GM10847 (cell line): ENCODE data around the gene TRIP12.
A peak's percentile ranks its signal among the peaks of the same experiment; 100 is the strongest.

ENCODE experiments used
- POLR2A ChIP-seq: IDR thresholded peaks from 2 replicates; pipeline ENCODE4 v1.6.1; 2011; ENCODE audit not compliant: insufficient read length; ENCODE audit errors: extremely low read depth

The TRIP12 gene

DNA sequence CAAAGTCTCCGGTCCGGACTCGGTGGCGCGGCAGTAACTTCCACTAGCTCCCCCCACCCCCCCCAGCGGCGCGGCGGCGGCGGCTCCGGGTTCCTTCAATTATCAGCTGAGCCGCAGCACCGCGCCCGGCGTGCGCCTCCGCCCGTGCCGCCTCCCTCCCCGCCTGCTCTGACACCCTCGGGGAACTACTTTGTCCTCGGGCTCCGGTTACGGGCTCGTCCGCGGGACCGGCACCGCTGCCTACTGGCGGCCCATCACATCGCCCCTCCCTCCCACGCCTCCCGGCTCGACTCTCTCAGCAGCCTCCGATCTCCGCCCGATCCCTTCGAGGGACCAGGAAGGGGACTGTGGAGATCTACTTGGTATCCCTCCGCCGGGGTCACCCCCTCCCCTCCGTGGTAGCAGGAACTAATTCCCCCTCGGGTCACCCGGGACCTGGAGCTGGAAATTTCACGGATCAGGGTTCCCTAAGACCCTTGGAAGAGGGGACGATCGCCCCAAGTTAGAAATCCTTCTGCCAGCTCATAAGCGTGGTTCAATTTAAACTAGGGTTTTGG lies at the start of gene TRIP12:
Gene TRIP12, minus strand, starts transcription at position 118 of the 557 bp plus-strand sequence. CDS start 41,930 bp downstream, outside the sequence.
- TF ChIP-seq POLR2A: peak; percentile 48

DNA sequence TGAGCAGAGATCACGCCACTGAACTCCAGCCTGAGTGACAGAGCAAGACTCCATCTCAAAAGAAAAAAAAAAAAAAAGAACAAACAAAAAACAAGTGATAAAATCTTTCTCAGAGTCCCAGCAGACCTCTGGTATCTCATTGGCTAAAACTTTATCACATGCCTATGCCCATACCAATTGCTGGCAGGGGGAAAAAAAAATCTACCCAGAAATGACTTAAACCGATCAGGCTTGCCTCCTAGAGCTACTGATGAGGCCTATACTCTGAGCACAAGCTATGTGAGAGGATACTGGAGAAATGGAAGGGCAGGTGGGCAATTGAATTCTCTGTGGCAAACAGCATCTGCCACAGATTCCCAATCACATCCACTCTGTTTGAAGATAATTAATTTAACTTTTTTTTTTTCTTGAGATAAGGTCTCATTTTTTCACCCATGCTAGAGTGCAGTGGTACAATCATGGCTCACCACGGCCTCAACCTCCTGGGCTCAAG lies 49.5 kb upstream of the TRIP12 start:
- no peak for TF ChIP-seq POLR2A

DNA sequence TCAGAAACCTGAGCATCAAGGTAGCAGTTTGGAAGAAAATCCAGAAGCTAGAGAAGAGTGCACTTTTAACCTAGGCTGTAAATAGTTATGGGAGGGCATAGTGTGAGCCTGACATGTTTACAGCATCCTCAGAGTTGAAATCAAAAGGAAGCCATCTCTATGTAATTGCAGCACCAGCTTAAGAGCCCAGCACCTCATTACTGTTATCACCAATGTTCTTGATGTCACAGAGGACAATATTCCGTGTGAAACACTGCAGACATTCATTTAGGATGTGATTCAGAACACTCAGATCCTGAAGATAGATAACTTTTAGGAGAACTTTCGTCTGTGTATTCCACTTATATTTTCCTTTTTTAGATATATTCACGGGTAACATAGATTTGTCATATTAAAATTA lies 48.6 kb upstream of the TRIP12 start:
- no peak for TF ChIP-seq POLR2A

DNA sequence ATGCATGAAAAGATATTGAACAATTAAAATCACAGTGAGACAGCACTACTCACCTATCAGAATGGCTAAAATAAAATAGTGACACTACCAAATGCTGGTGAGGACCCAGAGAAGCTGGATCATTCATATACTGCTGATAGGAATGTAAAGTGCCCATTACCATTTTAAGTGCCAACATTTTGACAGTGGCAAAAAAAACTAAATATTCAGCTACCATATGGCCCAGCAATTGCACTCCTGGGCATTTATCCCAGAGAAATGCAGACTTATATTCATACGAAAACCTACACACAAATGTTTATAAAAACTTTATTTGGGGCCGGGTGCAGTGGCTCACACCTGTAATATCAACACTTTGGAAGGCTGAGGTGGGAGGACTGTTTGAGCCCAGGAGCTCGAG lies 48.1 kb upstream of the TRIP12 start:
- TF ChIP-seq POLR2A: no peak

DNA sequence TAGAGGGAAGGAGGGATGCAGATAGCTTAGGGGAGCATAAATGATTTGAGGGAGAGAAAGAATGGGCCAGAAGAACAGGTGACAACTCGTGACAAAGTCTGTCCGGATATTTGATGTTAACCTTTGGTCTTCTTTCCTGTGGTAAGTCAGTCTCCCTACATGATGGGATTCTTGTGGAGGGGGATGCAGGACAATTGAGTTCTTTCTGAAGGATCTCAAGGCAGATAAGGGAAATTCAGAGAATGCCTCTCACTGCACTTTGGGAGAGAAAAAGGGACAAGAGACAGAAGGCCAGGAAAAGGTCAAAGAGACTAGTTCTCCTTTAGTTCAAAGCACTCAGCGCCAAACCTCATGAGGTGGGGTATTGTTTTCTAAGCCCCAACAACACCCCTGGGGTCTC lies 34.7 kb upstream of the TRIP12 start:
- no peak for TF ChIP-seq POLR2A

DNA sequence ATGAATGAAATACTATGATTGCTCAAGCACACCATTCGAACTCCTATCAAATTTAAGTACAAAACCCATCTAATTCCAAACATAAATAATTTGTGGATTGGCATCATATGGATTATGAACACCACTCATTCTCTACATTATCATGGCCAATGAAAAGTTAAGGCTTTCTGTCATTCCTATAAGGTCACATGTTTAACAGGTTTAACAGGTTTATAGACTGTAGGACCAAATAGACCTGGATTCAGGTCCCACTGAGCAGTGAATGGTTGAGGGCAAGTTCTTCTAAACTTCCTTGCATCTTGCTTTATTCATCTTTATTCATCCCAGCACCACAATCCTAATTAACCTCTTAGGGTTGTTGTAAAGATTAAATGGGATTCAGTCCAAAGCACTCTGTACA lies 33.9 kb upstream of the TRIP12 start:
- no peak for TF ChIP-seq POLR2A

DNA sequence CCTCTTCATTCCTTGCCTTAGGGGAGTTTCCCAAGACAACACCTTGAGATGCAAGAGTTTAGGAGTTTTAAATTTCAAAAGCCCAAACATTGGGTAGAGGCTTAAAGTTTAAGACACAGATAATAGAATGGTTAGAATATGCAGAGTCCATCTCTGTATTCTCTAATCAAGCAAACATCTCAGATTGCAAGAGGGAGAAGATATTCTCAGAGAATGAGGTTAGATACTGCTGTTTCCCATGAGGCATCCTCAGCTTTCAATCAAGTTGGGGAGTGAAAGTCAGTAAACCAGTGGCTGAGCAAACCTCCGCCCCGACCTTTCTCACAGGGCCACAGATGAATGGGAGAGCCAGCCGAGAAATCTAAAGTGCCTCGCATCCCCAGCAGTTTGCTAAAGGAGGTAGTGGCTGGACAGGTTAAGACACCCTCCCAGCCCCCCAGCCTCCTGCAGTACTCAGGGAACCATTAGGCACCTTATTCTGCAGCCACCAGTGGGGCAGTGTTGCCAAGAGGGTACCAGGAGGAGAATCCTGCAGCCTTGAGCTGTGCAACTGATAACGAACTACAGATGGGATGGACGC lies 30.5 kb upstream of the TRIP12 start:
- no peak for TF ChIP-seq POLR2A

DNA sequence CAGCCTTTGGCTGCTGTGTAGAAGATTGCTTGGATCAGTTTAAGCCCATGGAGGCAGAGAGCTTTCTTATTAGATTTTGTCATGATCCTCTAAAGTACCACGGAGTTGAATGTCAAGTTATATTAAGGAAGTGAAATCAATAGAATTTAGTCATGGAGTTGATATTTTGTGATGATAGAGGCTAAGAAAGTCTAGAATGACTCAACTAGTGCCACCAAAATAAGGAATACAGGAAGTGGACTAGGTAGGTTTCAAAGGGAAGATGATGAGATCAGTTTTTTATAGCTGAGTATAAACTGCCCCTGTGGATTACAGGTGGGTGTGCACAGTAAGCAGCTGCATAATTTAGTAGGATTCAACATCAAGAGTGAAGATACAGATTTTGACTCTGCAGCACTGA lies 25.7 kb upstream of the TRIP12 start:
- TF ChIP-seq POLR2A: no peak

DNA sequence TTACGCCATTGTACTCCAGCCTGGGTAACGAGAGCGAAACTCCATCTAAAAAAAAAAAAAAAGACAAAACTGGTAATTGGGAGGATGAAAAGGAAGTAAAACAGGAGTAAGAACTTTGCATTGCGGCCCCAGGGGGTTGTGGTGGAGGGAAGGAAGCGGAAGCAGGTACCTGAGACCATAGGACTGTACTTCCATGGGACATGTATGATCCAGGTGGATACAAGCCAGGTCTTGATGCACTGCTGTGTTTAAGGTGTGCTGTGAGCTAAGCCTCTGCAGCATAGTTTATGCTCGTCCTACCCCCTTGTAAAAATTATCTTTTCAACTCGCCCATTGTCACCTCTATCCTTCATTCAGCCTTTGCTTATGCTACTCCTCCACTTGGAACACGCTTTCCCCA lies 24.2 kb upstream of the TRIP12 start:
- no peak for TF ChIP-seq POLR2A

DNA sequence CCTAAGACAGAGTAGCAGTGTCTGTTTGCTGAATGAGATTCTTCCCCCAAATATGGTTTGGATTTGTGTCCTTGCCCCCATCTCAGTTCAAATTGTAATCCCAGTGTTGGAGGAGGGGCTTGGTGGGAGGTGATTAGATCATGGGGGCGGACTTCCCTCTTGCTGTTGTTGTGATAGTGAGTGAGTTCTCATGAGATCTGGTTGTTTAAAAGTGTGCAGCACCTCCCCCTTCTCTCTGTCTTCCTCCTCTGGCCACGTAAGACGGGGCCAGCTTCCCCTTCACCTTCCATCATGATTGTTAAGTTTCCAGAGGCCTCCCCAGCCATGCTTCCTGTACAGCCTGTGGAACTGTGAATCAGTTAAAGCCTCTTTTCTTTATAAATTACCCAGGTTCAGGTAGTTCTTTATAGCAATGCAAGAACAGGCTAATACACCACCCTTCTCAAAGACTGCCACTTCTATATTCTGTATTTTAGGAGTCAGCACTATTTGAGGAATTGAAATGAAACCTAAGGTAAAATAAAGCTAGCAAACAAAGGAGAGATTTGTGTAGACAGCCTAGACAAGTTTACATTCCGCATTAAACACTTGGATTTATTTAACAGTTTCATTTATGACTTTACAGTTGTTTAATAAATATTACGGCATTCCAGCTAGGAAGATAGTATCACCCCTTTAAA lies 22.1 kb upstream of the TRIP12 start:
- no peak for TF ChIP-seq POLR2A

DNA sequence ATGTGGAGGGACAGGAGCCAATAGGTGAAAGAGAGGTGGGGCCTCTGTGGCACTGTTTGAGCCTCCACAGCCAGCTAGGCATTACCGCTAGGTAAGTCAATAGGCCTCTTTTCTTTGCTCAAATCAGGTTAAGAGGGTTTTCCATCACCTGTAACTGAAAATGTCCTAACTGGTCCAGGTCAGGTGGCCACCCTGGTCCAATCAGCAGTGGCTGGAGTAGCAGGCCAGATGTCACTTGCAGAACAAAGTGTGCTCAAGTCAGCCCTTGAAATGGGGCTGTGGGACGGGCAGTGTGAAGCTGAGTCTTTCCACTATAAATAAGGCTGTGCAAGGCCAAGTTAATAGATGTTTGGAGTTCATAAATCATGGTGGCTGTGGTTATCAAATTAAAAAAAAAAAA lies 21.4 kb upstream of the TRIP12 start:
- no peak for TF ChIP-seq POLR2A

DNA sequence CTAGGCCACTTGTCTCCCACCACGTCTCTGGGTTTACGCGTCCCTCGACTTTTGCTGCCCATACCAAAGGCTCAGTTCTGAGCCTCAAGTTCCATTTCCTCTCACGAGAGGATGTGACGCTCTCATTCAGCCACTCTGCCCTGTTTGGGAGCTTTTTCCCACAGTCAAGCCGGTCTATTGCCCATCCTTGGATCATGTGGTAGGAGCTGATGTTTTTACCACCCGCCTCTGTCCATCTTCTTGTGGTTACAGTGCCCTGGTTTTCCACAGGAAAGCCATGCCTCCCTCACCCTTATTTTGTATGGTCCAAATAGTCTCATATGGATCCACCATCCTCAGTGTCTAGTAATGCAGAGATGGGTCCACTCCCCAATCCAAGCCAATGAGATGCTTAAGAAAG lies 20.9 kb upstream of the TRIP12 start:
- no peak for TF ChIP-seq POLR2A

DNA sequence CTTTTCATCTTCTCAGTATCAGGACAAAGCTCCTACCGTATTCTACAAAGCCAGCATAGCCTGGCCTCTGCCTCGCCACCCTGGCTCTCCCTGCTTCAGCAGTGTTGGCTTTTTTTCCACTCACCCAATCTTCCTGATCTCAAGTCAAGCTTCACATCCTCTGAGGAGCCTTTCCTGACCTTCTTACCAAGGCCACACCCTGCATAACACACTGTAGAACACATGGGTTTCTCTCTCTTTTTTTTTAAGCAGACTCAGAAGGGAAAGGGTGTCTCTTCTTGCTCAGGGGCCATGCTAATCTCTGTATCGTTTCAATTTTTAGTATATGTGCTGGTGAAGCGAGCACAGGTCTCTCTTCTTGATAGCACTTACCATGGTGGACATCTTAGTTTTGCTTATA lies 15.7 kb upstream of the TRIP12 start:
- TF ChIP-seq POLR2A: no peak

DNA sequence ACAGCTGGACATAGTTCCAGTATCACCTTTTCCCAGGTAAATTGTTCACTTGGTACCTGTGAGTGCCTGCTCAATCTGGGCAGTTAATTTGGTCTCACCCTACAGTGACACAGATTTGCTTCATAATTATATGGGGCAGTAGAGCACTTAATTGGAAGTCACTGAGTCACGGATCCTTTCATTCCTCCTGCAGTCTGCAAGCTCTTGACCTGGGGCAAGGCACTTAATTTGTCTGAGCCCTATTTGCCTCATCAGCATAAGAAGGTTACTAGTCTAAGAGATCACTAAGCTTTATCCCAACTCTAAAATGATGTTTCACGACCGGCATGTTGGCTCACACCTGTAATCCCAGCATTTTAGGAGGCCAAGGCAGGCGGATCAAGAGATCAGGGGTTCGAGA lies 9.4 kb upstream of the TRIP12 start:
- TF ChIP-seq POLR2A: no peak

DNA sequence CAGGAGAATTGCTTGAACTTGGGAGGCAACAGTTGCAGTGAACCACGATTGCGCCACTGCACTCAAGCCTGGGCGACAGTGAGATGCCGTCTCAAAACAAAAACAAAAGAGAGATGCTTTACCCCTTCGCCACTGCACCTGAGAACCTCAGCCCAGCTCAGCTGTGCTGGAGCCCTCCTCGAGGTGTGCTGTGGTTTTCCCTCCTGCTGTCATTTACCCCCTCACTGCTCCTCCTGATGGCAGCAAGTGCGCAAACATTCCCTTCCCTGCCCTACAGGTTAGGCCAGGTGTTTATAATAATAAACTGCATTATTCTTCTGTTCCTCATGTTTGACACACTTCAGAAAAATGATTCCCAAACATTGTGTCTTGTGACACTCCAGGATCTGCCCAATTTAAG lies 8.8 kb upstream of the TRIP12 start:
- no peak for TF ChIP-seq POLR2A

DNA sequence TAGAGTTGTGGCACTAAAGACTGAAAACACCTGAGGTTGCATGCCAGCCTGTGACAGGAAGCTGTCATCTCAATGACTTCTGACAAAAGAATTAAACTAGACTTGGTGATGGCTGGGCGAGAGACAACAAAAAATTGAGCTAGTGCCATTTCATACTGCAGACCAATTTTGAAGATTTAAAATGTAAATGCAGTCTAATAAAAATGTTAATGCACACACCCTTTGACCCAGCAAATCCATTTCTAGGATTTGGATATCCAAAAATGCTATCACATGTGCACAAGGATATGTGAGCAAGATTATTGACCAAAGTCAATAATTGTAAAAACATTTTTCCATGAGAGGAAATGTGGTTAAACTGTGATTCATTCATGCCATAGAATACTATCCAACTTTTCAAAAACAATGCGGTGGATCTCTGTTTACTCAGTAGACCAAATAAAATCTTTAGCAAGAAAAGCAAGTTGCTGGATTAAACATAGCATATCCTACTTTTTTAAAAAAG lies 6.1 kb upstream of the TRIP12 start:
- no peak for TF ChIP-seq POLR2A

DNA sequence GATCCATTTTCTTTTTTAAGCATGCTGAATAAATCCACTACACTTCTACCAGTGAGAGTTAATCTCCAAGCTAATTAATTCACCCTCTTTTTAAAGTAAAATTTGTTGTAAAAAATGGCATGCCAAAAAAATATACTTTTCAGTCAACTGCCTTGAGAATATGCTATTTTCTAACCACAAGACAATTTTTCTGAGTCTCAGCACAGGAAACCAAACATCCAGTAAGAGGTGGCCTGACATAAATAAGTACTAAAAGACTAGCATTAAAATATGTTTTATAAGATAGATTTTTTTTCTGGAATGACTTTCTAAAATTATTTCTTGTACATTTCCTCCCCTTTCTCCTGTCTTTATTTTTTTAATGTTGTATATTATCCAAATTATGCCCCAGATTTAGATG lies 3.4 kb upstream of the TRIP12 start:
- TF ChIP-seq POLR2A: no peak
